22Rv1 (cell line): ENCODE measurements around the gene PAK6.

Experiments used
- H3K27ac ChIP-seq: fragments of 450-650 bp; 2 replicates; pipeline ENCODE4 v1.5.1; 2017
- ZFX ChIP-seq: fragments of 450-650 bp; IDR thresholded peaks from 2 replicates; pipeline ENCODE4 v1.6.1; 2017; ENCODE audit warnings: antibody characterized with exemption, borderline replicate concordance
- TF ChIP-seq, protein P1 (sequence below): fragments of 450-650 bp; IDR thresholded peaks from 2 replicates; pipeline ENCODE4 v1.5.1; 2017; ENCODE audit warnings: mild to moderate bottlenecking

Gene PAK6

GRCh38 chr15:40323953-40324937, 85.4 kb downstream of the PAK6 start:
- peak overlapping the region; percentile 65 for H3K27ac ChIP-seq
- TF ChIP-seq, protein P1, sequence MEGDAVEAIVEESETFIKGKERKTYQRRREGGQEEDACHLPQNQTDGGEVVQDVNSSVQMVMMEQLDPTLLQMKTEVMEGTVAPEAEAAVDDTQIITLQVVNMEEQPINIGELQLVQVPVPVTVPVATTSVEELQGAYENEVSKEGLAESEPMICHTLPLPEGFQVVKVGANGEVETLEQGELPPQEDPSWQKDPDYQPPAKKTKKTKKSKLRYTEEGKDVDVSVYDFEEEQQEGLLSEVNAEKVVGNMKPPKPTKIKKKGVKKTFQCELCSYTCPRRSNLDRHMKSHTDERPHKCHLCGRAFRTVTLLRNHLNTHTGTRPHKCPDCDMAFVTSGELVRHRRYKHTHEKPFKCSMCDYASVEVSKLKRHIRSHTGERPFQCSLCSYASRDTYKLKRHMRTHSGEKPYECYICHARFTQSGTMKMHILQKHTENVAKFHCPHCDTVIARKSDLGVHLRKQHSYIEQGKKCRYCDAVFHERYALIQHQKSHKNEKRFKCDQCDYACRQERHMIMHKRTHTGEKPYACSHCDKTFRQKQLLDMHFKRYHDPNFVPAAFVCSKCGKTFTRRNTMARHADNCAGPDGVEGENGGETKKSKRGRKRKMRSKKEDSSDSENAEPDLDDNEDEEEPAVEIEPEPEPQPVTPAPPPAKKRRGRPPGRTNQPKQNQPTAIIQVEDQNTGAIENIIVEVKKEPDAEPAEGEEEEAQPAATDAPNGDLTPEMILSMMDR, result no peak
- TF ChIP-seq ZFX, result no peak

DNA sequence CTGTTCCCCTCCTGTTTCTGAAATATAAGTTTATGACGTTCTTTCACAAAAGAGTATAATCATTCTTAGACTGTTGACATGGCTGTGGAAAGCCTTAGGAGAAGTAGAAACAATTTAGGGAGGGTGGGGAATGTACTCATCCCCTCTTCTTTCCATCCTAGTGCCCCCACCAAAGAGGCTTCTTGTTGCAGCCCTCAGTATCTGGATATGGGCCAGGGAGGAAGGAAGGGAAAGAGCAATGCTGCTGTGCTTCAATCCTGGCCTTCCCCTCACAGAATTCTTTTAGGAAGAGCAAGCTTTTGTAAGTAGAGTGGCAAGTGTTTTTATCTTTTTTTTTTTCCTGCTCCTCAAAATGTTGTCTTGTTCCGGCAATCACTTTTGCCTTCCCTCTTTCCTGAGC, 86.3 kb downstream of the PAK6 start:
- no peak overlapping the region for H3K27ac ChIP-seq
- TF ChIP-seq, protein P1, result no peak
- TF ChIP-seq ZFX, result no peak

GRCh38 chr15:40325700-40326099, 86.8 kb downstream of the PAK6 start:
- TF ChIP-seq ZFX, result no peak
- TF ChIP-seq, protein P1, result no peak

More at GRCh38 chr15:40325700-40326099, 86.8 kb downstream of the PAK6 start:
- H3K27ac ChIP-seq, result no peak overlapping the region
